HG03571 (cell line): ENCODE results near the gene KLF1.
"Not testable (repeated sequence)": the region's sequence is repeated elsewhere in the genome, so short reads cannot be mapped to it uniquely, and the experiment has no call there.

Experiments used
- ATAC-seq: cut with Tn5 transposase; IDR thresholded peaks from one replicate; pipeline ENCODE4 v1.9.1; 2021; ENCODE audit not compliant: unreplicated experiment

The KLF1 gene

DNA sequence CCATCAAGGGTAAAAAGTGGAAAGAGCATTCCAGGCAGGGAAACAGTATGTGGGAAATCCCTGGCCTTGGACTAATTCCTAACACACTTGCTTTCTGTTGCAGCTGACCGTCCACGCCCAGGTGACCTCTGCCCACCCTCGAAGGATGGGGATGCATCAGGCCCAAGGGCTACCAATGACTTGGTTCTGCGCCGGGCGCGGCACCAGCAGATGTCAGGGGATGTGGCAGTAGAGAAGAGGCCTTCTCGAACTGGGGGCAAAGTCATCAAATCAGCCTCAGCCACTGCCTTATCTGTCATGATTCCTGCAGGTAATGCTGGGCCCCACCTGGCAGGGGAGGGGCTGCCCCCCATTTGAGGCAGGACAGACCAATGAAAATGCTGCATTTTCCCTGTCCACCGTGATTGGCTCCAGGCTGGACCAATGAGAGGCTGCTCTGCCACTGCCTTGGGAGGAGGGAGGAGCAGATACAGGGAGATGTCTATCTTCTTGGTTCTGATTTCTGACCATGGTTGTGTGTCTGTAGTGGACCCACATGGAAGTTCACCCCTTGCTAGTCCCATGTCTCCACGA, 18.4 kb downstream of the KLF1 start:
- no peak for ATAC-seq

DNA sequence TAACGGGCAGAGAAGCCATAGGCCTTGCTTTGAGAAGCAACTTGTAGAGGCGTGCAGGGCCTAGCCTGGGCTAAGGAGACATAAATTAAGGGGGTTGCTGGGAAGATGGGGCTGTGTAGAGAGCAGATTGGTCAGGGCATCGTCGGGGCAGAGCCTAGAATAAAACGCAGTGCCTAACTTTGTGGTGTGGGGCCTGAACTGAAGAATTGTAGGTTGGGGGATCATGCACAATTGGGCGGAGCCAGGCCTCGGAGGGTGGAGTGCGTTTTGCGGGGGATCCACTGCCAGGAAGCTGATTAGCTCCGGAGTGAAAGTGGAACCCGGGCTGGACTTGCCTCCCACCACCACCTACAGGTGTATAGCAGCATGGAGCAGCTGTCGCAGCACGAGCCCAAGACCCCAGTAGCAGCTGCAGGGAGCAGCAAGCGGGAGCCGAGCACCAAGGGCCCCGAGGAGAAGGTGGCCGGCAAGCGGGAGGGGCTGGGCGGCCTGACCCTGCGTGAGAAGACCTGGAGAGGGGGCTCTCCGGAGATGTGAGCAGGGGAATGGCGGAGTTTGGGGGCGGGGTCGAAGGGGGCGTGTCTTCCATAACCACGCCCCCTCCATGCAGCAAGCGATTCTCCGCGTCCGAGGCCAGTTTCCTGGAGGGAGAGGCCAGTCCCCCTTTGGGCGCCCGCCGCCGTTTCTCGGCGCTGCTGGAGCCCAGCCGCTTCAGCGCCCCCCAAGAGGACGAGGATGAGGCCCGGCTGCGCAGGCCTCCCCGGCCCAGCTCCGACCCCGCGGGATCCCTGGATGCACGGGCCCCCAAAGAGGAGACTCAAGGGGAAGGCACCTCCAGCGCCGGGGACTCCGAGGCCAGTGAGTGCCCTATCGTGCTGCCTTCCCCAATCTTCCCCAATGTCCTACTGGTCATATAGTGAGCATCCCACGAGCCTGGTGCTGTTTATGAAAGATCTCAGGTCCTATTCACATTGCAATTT, 19.6 kb downstream of the KLF1 start:
- ATAC-seq: peak; percentile 67

DNA sequence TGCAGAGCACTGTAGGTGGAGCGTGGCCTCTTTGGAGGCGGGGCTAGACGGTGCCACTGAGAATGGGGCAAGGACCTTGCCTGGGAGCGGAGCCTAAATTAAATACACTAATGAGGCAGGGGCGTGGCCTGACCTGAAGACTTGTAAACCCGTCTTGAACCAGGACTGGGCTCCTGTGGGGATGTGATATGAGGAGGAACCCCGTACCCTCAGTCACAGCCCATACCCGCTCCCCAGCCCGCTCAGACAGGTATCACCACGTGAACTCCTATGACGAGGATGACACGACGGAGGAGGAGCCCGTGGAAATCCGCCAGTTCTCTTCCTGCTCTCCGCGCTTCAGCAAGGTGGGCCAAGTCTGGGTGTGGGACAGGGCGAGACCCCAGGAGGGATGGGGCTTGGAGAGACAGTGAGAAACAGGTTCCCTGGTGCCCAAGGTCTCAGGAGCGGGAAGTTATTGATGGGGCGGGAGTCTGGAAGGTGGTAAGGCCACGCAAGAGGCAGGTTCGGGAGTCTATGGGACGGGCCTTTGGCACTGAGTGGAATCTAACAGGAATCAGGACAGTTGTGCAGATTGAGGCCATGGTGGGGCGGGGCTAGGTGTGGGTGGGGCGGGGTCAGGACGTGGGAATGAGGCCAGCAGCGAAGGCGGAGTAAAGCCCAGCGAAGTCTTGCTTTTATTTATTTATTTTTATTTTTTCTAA, 20.4 kb downstream of the KLF1 start:
- no peak for ATAC-seq

DNA sequence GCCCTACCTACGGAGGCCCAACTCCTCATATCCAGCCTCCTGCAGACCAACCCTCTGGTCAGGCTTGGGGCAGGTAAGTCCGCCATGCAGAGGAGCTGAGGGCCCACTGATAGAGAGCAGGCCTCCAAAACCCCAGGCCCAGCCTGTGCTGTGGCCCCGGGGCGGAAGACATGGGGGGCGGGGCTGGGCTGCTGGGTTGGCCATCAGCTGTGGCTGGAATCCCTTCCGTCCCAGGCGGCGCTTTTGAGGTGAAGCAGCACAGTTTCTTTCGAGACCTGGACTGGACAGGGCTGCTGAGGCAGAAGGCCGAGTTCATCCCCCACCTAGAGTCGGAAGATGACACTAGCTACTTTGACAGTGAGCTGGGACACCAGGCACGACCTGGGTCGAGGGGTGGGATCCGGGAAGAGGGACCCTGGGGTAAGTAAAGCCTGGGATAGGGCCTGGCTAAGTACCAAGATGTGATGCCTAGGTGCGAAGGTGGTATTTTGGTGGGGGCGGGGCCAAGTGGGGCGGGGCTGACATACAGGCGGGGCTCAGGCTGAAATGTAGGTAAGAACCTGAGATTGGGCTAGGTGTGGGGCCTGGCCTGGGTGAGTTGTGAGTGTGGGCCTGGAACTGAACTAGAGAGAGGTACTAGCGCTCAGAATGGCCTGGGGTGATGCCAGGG, 21.1 kb downstream of the KLF1 start:
- ATAC-seq: no peak

DNA sequence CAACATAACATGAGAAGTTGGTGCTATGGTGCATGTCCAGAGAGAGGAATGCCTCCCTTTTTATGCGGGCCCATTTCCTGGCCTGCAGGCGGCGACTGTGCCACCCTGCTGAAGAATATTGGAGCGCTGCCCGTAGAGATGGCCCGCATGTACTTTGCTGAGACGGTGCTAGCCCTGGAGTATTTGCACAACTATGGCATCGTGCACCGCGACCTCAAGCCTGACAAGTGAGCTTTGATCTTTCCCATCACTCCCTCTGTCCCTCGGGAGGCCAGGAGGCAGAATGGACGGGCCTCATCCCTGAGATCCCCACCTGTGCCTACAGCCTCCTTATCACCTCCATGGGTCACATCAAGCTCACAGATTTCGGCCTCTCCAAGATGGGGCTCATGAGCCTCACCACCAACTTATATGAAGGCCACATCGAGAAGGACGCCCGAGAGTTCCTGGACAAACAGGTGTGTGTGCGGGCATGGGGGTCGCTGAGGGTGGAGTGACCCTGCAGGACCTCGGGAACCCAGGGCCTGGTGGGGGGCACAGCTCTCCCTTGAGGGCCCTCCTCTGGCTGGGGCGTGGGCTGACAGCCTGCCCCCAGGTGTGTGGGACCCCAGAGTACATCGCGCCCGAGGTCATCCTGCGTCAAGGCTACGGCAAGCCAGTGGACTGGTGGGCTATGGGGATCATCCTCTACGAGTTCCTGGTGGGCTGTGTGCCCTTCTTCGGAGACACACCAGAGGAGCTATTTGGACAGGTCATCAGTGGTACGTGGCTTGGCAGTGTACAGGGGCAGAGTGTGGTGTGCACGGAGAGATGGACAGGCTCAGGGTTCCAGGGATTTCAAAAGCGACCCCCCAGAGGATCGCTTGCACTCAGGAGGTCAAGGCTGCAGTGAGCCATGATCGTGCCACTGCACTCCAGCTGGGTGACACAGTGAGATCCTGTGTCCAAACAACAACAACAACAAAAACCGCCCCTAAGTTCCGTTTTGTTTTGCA, 22.0 kb downstream of the KLF1 start:
- ATAC-seq: no peak

DNA sequence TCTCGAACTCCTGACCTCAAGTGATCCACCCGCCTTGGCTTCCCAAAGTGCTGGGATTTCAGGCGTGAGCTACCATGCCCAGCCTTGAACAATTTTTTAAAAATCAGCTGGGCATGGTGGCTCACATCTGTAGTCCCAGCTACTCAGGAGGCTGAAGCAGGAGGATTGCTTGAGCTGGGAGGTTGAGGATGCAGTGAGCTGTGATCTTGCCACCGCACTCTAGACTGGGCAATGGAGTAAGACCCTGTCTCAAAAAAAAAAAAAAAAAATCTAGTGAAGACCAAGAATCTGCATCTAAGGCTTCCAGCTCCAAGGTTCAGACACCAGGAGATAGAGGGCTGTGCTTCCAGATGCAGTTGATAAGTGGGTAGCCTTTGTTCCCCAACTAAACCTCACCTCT, 22.9 kb downstream of the KLF1 start:
- ATAC-seq: no peak

DNA sequence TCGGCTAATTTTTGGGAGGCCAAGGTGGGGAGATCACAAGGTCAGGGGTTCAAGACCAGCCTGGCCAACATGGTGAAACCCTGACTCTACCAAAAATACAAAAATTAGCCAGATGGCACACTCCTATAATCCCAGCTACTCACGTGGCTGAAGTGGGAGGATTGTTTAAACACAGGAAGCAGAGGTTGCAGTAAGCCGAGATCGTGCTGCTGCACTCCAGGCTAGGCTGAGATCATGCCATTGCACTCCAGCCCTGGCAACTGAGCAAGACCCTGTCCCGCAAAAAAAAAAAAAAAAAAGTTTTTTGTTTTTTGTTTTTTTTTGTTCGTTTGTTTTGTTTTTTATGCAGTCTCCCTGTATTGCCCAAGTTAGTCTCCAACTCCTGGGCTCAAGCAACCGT, 27.5 kb downstream of the KLF1 start:
- no peak for ATAC-seq

DNA sequence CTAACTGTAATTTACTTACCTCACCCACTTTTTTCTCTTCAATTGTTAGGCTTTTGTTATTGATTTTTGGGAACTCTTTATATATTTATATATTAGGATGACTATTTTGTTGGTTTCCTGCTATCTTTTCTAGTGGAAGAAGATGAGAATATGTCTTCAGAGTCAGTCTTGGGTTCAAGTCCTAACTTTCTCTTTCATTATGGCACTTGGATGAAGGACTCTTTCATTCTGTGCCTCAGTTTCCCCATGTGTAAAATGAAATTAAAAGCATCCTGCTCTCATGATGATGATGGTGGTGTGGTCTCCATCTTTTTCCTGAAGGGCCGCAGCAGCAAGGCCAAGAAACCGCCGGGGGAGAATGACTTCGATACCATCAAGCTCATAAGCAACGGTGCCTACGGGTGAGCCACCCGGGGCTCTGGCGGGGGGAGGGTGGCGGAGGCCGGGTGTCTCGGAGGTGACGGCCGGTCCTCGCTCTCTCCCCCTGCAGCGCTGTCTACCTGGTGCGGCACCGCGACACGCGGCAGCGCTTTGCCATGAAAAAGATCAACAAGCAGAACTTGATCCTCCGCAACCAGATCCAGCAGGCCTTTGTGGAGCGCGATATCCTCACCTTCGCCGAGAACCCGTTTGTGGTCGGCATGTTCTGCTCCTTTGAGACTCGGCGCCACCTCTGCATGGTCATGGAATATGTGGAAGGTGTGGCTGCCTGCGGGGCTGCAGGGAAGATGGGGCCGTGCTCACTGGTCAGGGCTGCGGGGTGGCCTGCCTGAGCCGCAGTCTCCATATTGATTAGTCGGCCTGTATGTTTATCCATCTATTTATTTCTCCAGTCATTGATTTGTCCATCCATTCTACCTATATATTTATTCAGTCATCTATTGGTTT, 28.7 kb downstream of the KLF1 start:
- no peak for ATAC-seq

DNA sequence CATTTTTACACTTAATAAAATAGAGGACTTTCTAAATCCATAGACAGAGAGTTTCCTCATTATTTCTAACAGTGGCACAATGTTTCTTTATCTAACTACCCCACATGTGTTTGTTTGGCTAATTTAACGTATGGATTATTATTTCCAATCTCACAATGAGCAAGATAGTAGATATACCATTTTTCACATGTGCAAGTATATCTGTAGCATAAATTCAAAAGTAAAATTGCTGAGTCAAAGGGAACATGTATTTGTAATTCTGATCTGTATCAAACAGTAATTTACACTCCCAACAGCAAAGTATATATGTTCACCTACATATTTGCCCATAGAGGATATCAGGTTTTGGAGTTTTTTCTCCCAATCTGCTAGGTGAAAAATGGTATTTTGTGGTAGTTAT, 30.3 kb downstream of the KLF1 start:
- no peak for ATAC-seq

DNA sequence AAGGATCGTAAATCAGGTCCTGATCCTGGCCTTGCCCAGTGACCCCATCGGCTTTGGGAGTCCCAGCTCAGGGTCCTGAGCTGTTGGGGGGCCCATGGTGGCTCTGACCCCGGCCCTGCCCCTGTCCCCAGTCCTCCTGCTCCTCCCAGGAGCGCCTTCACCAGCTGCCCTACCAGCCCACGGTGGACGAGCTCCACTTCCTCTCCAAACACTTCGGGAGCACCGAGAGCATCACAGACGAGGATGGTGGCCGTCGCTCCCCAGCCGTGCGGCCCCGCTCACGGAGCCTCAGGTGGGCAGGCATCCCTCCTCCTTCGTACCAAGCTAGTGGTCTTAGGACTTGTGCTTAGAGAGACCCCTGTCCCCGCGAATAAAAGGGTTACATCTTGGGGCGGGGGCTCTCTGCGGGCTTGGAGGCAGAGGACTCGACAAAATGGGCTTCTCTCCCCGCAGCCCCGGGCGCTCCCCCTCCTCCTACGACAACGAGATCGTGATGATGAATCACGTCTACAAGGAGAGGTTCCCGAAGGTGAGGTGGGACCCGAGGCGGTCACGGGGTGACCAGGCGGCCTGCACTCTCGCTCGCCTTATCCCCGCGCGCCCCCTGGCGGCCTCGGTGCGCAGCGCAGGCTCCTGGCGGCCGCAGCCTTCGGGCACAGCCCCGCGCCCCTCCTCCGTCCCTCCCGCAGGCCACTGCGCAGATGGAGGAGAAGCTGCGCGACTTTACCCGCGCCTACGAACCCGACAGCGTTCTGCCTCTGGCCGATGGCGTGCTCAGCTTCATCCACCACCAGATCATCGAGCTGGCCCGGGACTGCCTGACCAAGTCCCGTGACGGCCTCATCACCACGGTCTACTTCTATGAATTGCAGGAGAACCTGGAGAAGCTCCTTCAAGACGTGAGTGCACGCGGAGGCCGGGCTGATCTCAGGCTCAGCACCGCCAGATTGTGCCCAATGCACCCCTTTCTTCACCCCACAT, 39.6 kb downstream of the KLF1 start:
- ATAC-seq: no peak

DNA sequence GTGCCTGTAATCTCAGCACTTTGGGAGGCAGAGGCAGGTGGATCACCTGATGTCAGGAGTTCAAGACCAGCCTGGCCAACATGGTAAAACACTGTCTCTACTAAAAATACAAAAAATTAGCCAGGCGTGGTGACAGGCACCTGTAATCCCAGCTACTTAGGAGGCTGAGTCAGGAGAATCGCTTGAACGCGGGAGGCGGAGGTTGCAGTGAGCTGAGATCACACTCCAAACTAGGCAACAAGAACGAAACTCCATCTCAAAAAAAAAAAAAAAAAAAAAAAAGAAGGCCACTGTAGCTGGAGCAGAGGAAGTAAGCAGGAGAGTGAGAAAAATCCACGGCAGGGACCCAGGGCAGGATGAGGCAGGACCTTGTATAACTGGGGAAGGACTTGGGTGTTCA, 40.4 kb downstream of the KLF1 start:
- ATAC-seq: not testable (repeated sequence)

DNA sequence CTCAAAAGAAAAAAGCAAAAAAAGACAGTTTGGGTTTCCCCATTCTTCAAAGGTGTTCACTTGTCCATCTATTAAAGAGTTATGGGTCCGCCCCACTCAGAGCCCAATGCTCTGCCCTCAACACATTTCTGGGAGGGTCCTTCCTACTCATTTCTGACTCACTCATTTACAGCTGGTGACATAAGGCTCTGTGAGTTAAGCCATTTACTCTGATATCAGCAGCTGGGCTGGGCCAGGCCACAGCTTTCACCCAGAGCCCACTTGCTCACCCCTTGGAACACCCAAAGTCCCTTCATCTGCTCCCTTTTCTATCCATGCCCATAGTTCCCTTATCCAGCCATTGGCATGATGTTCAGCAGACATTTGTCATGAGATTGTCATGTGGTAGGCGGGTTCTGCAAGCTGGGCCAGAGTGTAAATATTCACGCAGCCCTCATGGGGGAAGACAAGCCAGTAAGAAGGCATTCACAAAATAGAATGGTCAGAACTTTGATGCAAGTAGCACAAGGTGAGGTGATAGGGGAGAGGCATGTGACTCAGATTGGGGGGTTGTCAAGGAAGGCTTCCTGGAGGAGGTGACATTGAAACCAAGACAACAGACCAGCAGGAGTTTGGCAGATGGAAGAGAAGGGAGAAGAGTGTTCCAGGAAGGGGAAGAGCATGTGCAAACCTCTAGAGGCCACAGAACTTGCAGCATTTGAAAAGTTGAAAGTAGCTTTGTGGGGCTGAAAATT, 42.8 kb downstream of the KLF1 start:
- ATAC-seq: no peak

DNA sequence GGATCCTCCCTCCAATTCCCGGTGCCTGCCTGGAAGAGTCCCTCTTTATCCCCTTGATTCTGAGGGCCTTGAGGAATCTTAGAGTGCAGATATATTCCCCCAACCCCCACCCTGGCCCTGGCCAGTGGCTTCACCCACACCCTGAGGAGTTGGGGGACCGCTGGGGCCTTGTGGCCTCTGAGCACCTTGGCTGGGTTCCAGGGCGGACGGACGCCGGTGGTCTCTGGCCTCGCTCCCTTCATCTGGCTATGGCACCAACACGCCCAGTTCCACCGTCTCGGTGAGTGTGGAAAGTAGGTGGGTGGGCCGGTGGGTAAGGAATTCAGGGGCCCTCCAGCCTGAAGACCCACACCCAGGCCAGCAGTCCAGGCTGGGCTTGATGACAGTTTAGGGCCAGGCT, 43.7 kb downstream of the KLF1 start:
- no peak for ATAC-seq

DNA sequence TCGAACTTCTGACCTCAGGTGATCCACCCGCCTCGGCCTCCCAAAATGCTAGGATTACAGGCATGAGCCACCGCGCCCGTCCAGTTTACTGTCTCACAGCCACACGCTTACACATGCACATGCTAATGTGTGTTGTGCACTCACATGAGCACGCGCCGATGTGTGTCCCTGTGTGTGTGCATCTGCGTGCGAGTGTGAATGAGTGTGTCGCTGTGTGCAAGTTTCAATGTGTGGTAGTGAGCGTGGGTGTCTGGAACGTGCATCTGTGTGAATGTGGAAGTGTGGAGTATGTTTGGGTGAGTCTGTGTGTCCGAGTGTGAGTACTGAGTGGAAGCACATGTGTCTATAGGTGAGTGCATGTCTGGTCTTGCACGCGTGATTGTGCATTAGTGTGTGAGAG, 44.5 kb downstream of the KLF1 start:
- no peak for ATAC-seq

DNA sequence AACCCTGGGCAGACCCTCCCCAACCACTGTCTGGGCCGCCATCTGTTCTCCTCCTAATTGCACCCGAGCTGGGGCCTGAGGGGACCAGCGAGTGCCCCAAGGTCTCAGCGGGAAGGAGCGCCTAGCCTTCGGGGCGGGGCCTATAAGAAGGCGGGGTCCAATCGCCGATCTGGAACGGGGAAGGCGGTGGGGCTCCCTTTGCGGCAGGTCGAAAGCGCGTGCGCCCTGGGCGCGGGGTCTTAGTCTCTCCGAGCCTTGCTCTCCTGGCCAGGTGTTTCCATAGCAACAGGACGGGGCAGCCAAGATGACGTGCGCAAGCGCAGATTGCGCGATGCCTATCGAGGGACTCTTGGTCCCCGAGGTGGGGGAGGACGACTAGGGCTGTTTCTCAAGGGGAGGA, 45.9 kb downstream of the KLF1 start:
- ATAC-seq: no peak

DNA sequence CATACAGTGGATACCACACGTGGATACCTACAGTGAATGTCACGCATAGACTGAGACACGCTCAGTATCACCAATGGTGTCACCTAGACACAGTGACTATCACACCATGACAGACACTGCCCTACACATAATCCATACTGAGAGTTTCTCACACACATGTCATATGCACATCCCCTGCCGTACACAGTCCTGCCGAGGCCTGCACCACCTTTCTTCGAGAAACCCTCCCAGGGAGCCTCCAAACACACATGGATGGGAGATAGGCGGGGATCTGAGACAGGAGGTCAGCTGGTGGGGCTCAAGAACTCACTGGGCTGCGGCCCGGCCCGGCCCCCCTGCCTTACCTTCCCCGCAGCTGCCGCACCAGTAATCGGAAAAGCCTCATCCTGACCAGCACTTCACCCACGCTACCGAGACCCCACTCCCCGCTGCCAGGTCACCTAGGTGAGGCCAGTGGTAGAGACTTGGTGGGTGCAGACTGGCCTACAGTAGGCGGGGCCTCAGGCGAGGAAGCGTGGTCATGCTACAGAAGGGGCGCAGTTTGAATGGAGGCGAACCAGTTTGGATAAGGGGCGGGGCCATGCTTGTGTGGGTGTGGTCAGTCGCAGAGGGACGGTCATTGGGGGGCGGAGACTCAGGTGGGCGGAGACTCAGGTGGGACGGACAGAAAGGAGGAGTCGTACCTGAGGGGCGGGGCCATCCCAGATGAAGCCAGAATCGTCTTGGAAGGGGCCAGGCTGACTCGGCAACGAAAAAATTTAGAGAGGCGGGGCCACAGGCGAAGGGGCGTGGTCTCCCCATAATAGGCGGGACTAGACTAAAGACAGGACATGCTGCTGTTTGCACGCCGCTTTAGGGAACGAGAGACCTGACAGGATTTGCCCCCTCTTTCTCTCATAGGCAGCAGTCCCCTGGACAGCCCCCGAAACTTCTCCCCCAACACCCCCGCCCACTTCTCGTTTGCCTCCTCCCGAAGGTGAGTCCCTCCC, 46.6 kb downstream of the KLF1 start:
- no peak for ATAC-seq
